Keratinocyte (primary cell): ENCODE results near the gene BDH2.

Experiments
- EZH2 ChIP-seq: IDR thresholded peaks from one replicate; pipeline ENCODE4 v1.6.1; 2012; ENCODE audit warnings: inconsistent platforms, mild to moderate bottlenecking, low read length, moderate library complexity
- TF ChIP-seq, protein P1 (sequence below), 3 experiments: IDR thresholded peaks in 1 of 3; conservative IDR thresholded peaks in 1 of 3; optimal IDR thresholded peaks in 1 of 3; 2 replicates in 2 of 3; 3 replicates in 1 of 3; pipeline versions ENCODE3 to v1.5.1; 2011; ENCODE audit warnings: low read length in 3 of 3, mild to moderate bottlenecking in 3 of 3, moderate library complexity in 2 of 3, control low read depth in 1 of 3, inconsistent platforms in 1 of 3; ENCODE audit not compliant: insufficient read depth in 2 of 3; ENCODE audit errors: extremely low read depth in 1 of 3

DNA sequence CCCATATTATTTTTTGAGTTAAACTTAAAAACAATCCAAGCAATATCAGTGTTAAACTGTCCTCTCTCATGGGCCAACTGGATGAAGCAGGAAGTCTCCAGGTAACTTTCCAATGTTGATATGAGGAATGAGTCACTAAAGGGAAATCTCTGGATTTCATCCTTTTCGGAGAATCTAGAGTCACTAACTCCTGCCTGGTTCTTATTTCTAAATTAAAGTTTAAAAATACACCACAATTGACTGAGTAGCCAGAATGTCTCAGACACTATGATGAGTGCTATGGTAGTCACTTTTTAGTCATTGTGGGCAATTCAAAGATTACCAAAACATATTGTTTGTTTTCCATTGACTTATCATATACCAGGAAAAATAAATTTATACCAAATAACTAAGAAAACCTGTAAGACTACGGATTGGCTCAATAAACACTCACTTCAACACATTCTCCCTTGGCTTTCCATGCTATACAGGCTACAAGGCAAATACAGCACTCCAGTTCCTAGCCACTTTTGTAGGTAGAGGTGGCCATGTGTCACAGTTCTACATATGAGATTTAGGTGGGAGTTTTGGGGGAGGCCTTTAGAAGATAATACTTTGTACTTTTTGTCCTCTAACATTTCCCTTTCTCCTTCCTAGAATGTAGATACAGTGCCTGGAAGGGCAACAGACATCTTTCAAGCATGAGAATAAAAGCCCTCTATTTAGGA lies 31.6 kb downstream of the BDH2 start:
- TF ChIP-seq, protein P1, sequence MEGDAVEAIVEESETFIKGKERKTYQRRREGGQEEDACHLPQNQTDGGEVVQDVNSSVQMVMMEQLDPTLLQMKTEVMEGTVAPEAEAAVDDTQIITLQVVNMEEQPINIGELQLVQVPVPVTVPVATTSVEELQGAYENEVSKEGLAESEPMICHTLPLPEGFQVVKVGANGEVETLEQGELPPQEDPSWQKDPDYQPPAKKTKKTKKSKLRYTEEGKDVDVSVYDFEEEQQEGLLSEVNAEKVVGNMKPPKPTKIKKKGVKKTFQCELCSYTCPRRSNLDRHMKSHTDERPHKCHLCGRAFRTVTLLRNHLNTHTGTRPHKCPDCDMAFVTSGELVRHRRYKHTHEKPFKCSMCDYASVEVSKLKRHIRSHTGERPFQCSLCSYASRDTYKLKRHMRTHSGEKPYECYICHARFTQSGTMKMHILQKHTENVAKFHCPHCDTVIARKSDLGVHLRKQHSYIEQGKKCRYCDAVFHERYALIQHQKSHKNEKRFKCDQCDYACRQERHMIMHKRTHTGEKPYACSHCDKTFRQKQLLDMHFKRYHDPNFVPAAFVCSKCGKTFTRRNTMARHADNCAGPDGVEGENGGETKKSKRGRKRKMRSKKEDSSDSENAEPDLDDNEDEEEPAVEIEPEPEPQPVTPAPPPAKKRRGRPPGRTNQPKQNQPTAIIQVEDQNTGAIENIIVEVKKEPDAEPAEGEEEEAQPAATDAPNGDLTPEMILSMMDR (optimal IDR thresholded peaks at IDR 0.05 in 1 of 3, IDR thresholded peaks at IDR 0.05 in 1 of 3, conservative IDR thresholded peaks at IDR 0.05 in 1 of 3; ENCODE audit: extremely low read depth in 1 of 3, insufficient read depth in 2 of 3, low read length in 3 of 3): no peak
- no peak for TF ChIP-seq EZH2
